ENCODE data around the gene PHF2. TPM values are rescaled to one million over a fixed set of nuclear protein-coding genes. Genes with fewer than 3 reads are reported as not detected.

Gene PHF2
- polyA plus RNA-seq, 1 of the 3 experiments (the other 2 are of a cell fraction): 11.2 TPM

DNA sequence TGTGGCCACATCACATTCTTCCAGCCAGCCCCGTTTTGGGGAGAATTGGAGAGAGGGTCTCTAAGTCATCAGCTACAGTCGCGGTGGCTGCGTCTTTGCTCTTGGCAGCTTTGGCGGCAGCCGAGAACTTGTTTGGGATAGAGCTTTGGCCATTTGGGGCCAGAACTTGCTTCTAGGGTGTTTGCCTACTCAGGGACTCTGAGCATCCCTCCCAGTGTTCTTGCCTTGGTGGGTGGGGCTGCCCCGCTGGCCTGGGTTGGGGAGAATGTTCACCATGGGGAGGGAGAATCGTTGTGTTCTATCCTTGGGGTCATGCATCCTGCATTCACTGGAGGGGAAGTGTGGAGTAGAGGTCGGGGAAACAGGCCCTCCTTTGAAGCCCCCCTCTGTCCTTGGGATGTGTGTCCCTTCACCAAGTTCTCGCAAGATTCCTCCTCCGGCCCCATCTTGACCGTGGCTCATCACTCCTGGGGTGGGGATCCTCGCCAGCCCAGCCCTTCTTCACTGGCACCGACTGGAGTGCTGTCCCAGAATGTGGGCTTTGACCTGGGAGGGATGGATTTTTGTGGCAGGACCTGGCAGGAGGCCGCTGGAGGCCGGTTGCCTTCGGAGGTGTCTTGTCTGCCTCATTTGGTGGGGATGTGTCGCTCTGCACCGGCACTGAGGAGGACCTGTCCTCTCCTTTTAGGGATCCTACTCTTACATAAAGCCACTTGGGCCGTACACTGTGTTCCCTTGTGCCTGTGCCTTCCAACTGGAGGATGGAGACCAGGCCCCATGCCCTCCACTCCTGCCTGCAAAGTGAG lies 3.5 kb downstream of the PHF2 start:
- Histone ChIP-seq H3F3A (replicated peaks; ENCODE audit: insufficient read depth) (no peaks in the 10 kb centered on the region), H3K36me3 (replicated peaks in 1 of 2; ENCODE audit: control insufficient read depth in 1 of 2, insufficient read depth in 2 of 2, low read length in 1 of 2) (no peaks in the 10 kb centered on the region), H3K4me3 (ENCODE audit: low read depth in 2 of 2, low read length in 1 of 2) (no peak overlapping the region), H3K27ac (ENCODE audit: low read depth in 2 of 2, low read length in 1 of 2) (no peak overlapping the region), H3K9ac (no peak overlapping the region), H3K79me2 (ENCODE audit: insufficient read depth) (peaks cover 87% of the 10 kb centered on the region), H4K20me1 (ENCODE audit: insufficient read depth) (peaks cover 18% of the 10 kb centered on the region; the same call in 1 of the 2 replicates), H3K4me2 (no peak overlapping the region), H3K9me2 (no peaks in the 10 kb centered on the region), H3K9me3 (0 out of 2 replicates have a peak, but pooled peaks cover 5% of the 10 kb centered on the region), H3K4me1 (ENCODE audit: control insufficient read depth in 1 of 2, insufficient read depth in 2 of 2, low read depth in 1 of 2, low read length in 1 of 2) (peaks cover 0 to 16% of the 10 kb centered on the region in 2 experiments; a peak in 3 of 4 replicates), H2AFZ (ENCODE audit: low read depth) (no peak overlapping the region), H3K27me3 (ENCODE audit: insufficient read depth) (no peaks in the 10 kb centered on the region)
- CTCF ChIA-PET: interaction anchor here (1.0 kb wide), 2 partner anchors 8 to 14 kb away, joined by 3 to 4 read pairs; no protein-coding TSS in a partner anchor
- no peak for DNase-seq
- POLR2A ChIA-PET: no interaction called here
- TF ChIP-seq IRF3 (IDR thresholded peaks at IDR 0.05; ENCODE audit: low read depth, low read length): no peak
- no peak for TF ChIP-seq EZH2phosphoT487 (IDR thresholded peaks at IDR 0.05; ENCODE audit: borderline replicate concordance, low read depth)
- TF ChIP-seq MXI1 (IDR thresholded peaks at IDR 0.05; ENCODE audit: low read depth, low read length): no peak
- TF ChIP-seq USF1 (IDR thresholded peaks at IDR 0.05; ENCODE audit: borderline replicate concordance, low read depth): no peak
- TF ChIP-seq NRF1 (IDR thresholded peaks at IDR 0.05; ENCODE audit: low read depth, low read length): no peak
- TF ChIP-seq TAF1 (IDR thresholded peaks at IDR 0.05; ENCODE audit: borderline replicate concordance, low read depth, low read length): no peak
- TF ChIP-seq JUND (IDR thresholded peaks at IDR 0.05): no peak
- no peak for TF ChIP-seq TCF12 (IDR thresholded peaks at IDR 0.05)
- TF ChIP-seq SMC3 (IDR thresholded peaks at IDR 0.05; ENCODE audit: low read depth, low read length): no peak
- no peak for TF ChIP-seq FOXJ3 (CRISPR knock-in tag; IDR thresholded peaks at IDR 0.05)
- TF ChIP-seq PBX3 (IDR thresholded peaks at IDR 0.05): no peak
- WGBS (ENCODE audit: low lambda C conversion rate): 96% methylated on average over 14 of the region's 20 CpGs

- H3K9me2 ChIP-seq: no peaks in the 10 kb centered on the region
- H3K4me1 ChIP-seq (ENCODE audit: control insufficient read depth in 1 of 2, insufficient read depth in 2 of 2, low read depth in 1 of 2, low read length in 1 of 2): peaks cover 0 to 10% of the 10 kb centered on the region in 2 experiments; a peak in 2 of 4 replicates
- H3K4me2 ChIP-seq: no peak overlapping the region
- no peaks in the 10 kb centered on the region for H3F3A ChIP-seq (replicated peaks; ENCODE audit: insufficient read depth)
- no peak overlapping the region for H3K4me3 ChIP-seq (ENCODE audit: low read depth in 2 of 2, low read length in 1 of 2)
- peaks cover 87% of the 10 kb centered on the region for H3K79me2 ChIP-seq (ENCODE audit: insufficient read depth)
- no peak overlapping the region for H2AFZ ChIP-seq (ENCODE audit: low read depth)
- H3K9me3 ChIP-seq: 0 out of 2 replicates have a peak, but pooled peaks cover 5% of the 10 kb centered on the region
- no peaks in the 10 kb centered on the region for H3K27me3 ChIP-seq (ENCODE audit: insufficient read depth)
- WGBS (ENCODE audit: low lambda C conversion rate): 83% methylated on average over 9 of the region's 10 CpGs
- DNase-seq: no peak
- H4K20me1 ChIP-seq (ENCODE audit: insufficient read depth): peaks cover 24% of the 10 kb centered on the region; the same call in 1 of the 2 replicates
- H3K36me3 ChIP-seq (replicated peaks in 1 of 2; ENCODE audit: control insufficient read depth in 1 of 2, insufficient read depth in 2 of 2, low read length in 1 of 2): no peaks in the 10 kb centered on the region
- POLR2A ChIA-PET: no interaction called here
- CTCF ChIA-PET: interaction anchor here (1.0 to 1.1 kb wide), 2 partner anchors 15 to 127 kb away, joined by 3 read pairs; no protein-coding TSS in a partner anchor
- H3K9ac ChIP-seq: no peak overlapping the region
- H3K27ac ChIP-seq (ENCODE audit: low read depth in 2 of 2, low read length in 1 of 2): no peak overlapping the region
- TF ChIP-seq RFX5 (IDR thresholded peaks at IDR 0.05; ENCODE audit: low read length): no peak
- no peak for TF ChIP-seq JUND (IDR thresholded peaks at IDR 0.05)
- TF ChIP-seq CTCF (IDR thresholded peaks at IDR 0.05): no peak
- no peak for TF ChIP-seq MEF2A (IDR thresholded peaks at IDR 0.05; ENCODE audit: borderline replicate concordance, low read depth)
- TF ChIP-seq, protein P1, sequence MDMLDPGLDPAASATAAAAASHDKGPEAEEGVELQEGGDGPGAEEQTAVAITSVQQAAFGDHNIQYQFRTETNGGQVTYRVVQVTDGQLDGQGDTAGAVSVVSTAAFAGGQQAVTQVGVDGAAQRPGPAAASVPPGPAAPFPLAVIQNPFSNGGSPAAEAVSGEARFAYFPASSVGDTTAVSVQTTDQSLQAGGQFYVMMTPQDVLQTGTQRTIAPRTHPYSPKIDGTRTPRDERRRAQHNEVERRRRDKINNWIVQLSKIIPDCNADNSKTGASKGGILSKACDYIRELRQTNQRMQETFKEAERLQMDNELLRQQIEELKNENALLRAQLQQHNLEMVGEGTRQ (IDR thresholded peaks at IDR 0.05; ENCODE audit: borderline replicate concordance, low read depth, low read length): no peak
- no peak for TF ChIP-seq PBX3 (IDR thresholded peaks at IDR 0.05)
- no peak for TF ChIP-seq IRF3 (IDR thresholded peaks at IDR 0.05; ENCODE audit: low read depth, low read length)
Observed at GRCh38 chr9:93580654-93581380, 4.4 kb downstream of the PHF2 start.

Data from SK-N-SH (cell line).